ENCODE data around the gene SMNDC1. TPM values are rescaled to one million over a fixed set of nuclear protein-coding genes. Genes with fewer than 3 reads are reported as not detected.

SMNDC1 gene
- total RNA-seq, 1 experiment from 2014 or later, result 57.8 TPM

DNA sequence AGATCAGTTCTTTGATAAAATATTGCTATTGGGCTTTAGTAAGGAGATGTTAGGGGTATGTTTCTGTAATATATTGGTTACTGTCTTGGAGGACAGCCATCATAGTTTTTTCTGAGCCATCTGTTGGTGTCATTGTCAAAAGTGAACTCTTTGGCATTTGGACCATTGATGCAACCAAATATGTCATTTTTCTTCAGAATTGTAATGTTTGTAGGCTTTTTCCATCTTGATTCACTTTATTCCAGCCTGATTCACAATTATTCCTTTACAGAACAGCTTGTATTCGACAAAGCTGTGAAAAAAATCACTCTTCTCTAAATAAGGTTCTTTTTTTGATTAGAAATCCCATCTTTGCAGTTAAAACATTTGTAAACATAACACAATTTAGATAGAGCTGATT is 37.4 kb downstream of the SMNDC1 start:
- no peak for DNase-seq (ENCODE audit: low spot score)
- Histone ChIP-seq H3K27me3 (replicated peaks; ENCODE audit: insufficient read depth, low read depth, low read length, poor library complexity) (no peaks in the 10 kb centered on the region), H3K36me3 (ENCODE audit: insufficient read depth, low read length, poor library complexity, severe bottlenecking) (no peaks in the 10 kb centered on the region), H3K4me3 (ENCODE audit: low read depth, low read length, poor library complexity, severe bottlenecking) (no peak overlapping the region), H3K4me1 (ENCODE audit: insufficient read depth, low read length, poor library complexity, severe bottlenecking) (peaks cover 7% of the 10 kb centered on the region), H3K9me3 (ENCODE audit: low read depth, low read length, poor library complexity, severe bottlenecking) (no peaks in the 10 kb centered on the region), H3K27ac (ENCODE audit: low read depth, low read length, poor library complexity, severe bottlenecking) (no peak overlapping the region)
- ChIA-PET CTCF (no interaction called here), POLR2A (ENCODE audit: low non-redundant PET) (no interaction called here)
- intact Hi-C loops (cut with micrococcal nuclease; ENCODE audit: unreplicated experiment), result no loop called here
- TF ChIP-seq, protein P1, sequence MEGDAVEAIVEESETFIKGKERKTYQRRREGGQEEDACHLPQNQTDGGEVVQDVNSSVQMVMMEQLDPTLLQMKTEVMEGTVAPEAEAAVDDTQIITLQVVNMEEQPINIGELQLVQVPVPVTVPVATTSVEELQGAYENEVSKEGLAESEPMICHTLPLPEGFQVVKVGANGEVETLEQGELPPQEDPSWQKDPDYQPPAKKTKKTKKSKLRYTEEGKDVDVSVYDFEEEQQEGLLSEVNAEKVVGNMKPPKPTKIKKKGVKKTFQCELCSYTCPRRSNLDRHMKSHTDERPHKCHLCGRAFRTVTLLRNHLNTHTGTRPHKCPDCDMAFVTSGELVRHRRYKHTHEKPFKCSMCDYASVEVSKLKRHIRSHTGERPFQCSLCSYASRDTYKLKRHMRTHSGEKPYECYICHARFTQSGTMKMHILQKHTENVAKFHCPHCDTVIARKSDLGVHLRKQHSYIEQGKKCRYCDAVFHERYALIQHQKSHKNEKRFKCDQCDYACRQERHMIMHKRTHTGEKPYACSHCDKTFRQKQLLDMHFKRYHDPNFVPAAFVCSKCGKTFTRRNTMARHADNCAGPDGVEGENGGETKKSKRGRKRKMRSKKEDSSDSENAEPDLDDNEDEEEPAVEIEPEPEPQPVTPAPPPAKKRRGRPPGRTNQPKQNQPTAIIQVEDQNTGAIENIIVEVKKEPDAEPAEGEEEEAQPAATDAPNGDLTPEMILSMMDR (conservative IDR thresholded peaks at IDR 0.05; ENCODE audit: low read depth, low read length), result no peak
- TF ChIP-seq EZH2 (IDR thresholded peaks at IDR 0.05; ENCODE audit: borderline replicate concordance, low read depth, low read length, poor library complexity, severe bottlenecking), result no peak
- no TSS peak for BruUV-seq (replicated peaks)

DNA sequence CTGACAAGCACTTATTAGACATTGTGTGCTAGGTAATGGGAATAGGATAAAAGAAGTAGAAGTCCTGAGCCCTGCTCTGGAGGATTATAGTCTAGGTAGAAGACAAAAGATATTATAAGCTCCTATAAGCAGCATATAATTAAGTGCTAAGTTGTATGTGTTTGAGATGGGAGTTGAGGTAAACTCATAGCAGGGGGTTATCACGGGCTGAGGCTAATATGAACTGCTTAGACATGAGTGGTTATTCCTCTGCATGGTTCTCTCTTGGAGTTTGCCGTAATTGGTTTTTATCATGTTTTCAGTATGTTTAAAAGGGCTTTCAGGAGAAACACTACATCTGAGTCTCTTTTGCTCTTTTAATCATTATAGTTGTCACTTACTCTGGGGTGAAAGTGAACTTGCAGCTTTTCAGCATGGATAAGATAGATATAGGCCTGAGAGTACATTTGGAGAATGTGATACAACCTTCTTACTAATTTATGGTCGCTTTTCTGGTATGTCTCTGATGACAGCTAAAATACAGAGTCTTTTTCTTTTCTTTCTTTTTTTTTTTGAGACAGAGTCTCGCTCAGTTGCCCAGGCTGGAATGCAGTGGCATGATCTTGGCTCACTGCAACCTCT is 39.0 kb downstream of the SMNDC1 start:
- POLR2A ChIA-PET (ENCODE audit: low non-redundant PET), result no interaction called here
- TF ChIP-seq, protein P1 (conservative IDR thresholded peaks at IDR 0.05; ENCODE audit: low read depth, low read length), result no peak
- TF ChIP-seq EZH2 (IDR thresholded peaks at IDR 0.05; ENCODE audit: borderline replicate concordance, low read depth, low read length, poor library complexity, severe bottlenecking), result no peak
- no TSS peak for BruUV-seq (replicated peaks)
- Histone ChIP-seq H3K9me3 (ENCODE audit: low read depth, low read length, poor library complexity, severe bottlenecking) (no peaks in the 10 kb centered on the region), H3K4me1 (ENCODE audit: insufficient read depth, low read length, poor library complexity, severe bottlenecking) (peaks cover 7% of the 10 kb centered on the region), H3K27me3 (replicated peaks; ENCODE audit: insufficient read depth, low read depth, low read length, poor library complexity) (no peaks in the 10 kb centered on the region), H3K4me3 (ENCODE audit: low read depth, low read length, poor library complexity, severe bottlenecking) (no peak overlapping the region), H3K27ac (ENCODE audit: low read depth, low read length, poor library complexity, severe bottlenecking) (no peak overlapping the region), H3K36me3 (ENCODE audit: insufficient read depth, low read length, poor library complexity, severe bottlenecking) (no peaks in the 10 kb centered on the region)
- intact Hi-C loops (cut with micrococcal nuclease; ENCODE audit: unreplicated experiment), result no loop called here
- DNase-seq (ENCODE audit: low spot score), result no peak
- CTCF ChIA-PET, result no interaction called here

DNA sequence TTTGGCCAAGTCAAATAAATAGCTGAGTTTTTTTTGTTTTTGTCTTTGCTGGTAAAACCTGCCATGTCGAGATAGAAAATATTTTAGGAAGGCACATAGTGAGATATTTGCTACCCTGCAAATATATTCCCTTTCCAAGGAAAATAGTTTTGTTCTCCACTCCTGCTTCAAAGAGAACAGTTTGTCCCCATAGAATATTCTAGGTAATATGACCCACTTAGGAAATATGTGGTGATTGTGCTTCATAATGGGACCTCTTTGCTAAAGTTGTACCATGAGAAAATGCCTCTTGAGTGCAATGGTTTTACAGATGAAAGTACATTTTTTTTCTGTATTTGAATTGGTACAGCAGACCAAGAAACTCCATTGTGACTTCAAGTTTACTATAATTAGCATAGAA is 41.6 kb downstream of the SMNDC1 start:
- ChIA-PET CTCF (interaction anchor here (0.7 kb wide), 1 partner anchor 67 kb away, joined by 3 read pairs; no protein-coding TSS in a partner anchor), POLR2A (ENCODE audit: low non-redundant PET) (no interaction called here)
- Histone ChIP-seq H3K27ac (ENCODE audit: low read depth, low read length, poor library complexity, severe bottlenecking) (no peak overlapping the region), H3K4me1 (ENCODE audit: insufficient read depth, low read length, poor library complexity, severe bottlenecking) (no peaks in the 10 kb centered on the region), H3K4me3 (ENCODE audit: low read depth, low read length, poor library complexity, severe bottlenecking) (no peak overlapping the region), H3K9me3 (ENCODE audit: low read depth, low read length, poor library complexity, severe bottlenecking) (no peaks in the 10 kb centered on the region), H3K36me3 (ENCODE audit: insufficient read depth, low read length, poor library complexity, severe bottlenecking) (no peaks in the 10 kb centered on the region), H3K27me3 (replicated peaks; ENCODE audit: insufficient read depth, low read depth, low read length, poor library complexity) (no peaks in the 10 kb centered on the region)
- intact Hi-C loops (cut with micrococcal nuclease; ENCODE audit: unreplicated experiment), result no loop called here
- no TSS peak for BruUV-seq (replicated peaks)
- TF ChIP-seq EZH2 (IDR thresholded peaks at IDR 0.05; ENCODE audit: borderline replicate concordance, low read depth, low read length, poor library complexity, severe bottlenecking), result no peak
- TF ChIP-seq, protein P1 (conservative IDR thresholded peaks at IDR 0.05; ENCODE audit: low read depth, low read length), result no peak
- DNase-seq (ENCODE audit: low spot score), result no peak

Data from A673 (cell line).